ENCODE measurements around the gene ARPC2. TPM values are rescaled to one million over a fixed set of nuclear protein-coding genes. Genes with fewer than 3 reads are reported as not detected.
A peak's percentile ranks its signal among the peaks of the same experiment; 100 is the strongest.

ARPC2 gene
- total RNA-seq, 1 donor from 2014 or later = 424 TPM

DNA sequence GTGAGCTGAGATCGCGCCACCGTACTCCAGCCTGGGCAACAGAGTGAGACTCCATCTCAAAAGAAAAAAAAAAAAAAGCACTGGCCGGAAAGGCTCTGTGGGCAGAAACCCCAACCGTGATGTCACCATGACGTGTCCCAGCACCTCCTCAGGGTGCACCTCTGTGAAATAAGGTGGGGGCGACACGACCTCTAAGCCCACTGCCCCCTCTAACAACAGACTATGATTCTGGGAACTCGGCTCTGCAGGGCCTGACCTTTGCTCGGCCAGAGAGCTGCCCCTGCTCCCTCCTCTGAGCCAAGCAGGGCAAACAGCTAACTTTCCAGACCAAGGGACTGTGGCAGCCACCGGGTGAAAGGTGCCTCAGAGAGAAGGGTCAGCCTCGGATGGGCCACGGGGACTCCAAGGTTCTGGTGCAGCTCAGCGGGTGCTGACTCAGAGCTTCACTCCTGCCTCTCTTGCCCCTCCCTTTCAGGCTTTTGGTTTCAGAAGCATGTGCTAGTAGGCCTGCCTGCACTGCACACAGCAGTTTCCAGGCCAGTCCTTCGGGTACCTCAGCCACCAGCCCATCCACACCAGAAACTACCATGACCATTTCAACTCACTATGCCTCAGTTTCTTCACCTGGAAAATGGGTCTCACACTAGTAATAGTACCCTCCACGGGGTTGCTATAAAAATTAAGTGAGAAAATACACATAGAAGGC, 67.3 kb downstream of the ARPC2 start:
- H3K27ac Mint-ChIP-seq (ENCODE audit: unreplicated experiment) = peak overlapping the region; percentile 54
- DNase-seq (ENCODE audit: low spot score) = no peak
- peaks cover 13% of the 10 kb centered on the region for H3K36me3 Mint-ChIP-seq (ENCODE audit: low read depth)
- no peak overlapping the region for H3K4me3 Mint-ChIP-seq (ENCODE audit: unreplicated experiment)
- TF ChIP-seq, protein P1, sequence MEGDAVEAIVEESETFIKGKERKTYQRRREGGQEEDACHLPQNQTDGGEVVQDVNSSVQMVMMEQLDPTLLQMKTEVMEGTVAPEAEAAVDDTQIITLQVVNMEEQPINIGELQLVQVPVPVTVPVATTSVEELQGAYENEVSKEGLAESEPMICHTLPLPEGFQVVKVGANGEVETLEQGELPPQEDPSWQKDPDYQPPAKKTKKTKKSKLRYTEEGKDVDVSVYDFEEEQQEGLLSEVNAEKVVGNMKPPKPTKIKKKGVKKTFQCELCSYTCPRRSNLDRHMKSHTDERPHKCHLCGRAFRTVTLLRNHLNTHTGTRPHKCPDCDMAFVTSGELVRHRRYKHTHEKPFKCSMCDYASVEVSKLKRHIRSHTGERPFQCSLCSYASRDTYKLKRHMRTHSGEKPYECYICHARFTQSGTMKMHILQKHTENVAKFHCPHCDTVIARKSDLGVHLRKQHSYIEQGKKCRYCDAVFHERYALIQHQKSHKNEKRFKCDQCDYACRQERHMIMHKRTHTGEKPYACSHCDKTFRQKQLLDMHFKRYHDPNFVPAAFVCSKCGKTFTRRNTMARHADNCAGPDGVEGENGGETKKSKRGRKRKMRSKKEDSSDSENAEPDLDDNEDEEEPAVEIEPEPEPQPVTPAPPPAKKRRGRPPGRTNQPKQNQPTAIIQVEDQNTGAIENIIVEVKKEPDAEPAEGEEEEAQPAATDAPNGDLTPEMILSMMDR (IDR thresholded peaks at IDR 0.05) = no peak
- no peaks in the 10 kb centered on the region for H3K9me3 Mint-ChIP-seq (ENCODE audit: low read depth)
- peaks cover 67% of the 10 kb centered on the region for H3K4me1 Mint-ChIP-seq (ENCODE audit: low read depth)
- no peaks in the 10 kb centered on the region for H3K27me3 Mint-ChIP-seq (ENCODE audit: low read depth)

DNA sequence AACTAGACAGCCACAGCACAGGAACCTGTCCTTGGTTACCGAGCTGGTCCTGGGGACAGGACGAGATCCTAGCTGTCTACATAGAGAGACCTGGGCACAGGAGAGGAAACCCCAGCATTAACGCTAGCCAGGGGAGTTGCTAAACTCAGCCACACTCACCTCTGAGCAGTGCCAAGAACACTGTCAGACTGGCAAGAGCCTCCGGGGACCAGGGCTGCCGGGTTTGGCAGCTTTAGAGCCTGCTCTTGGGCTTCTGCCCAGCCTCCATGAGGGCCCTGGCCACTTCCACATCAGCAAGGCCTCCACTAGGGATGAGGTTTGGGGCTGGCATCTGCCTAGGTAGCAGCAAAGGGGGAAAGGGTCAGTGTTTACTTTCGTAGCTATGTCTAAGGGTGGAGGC, 68.6 kb downstream of the ARPC2 start:
- peak overlapping the region; percentile 75 for H3K4me3 Mint-ChIP-seq (ENCODE audit: unreplicated experiment)
- no peaks in the 10 kb centered on the region for H3K27me3 Mint-ChIP-seq (ENCODE audit: low read depth)
- TF ChIP-seq, protein P1 (IDR thresholded peaks at IDR 0.05) = no peak
- H3K36me3 Mint-ChIP-seq (ENCODE audit: low read depth) = peaks cover 4% of the 10 kb centered on the region
- DNase-seq (ENCODE audit: low spot score) = no peak
- peak overlapping the region; percentile 98 for H3K27ac Mint-ChIP-seq (ENCODE audit: unreplicated experiment)
- H3K4me1 Mint-ChIP-seq (ENCODE audit: low read depth) = peaks cover 79% of the 10 kb centered on the region
- H3K9me3 Mint-ChIP-seq (ENCODE audit: low read depth) = no peaks in the 10 kb centered on the region

DNA sequence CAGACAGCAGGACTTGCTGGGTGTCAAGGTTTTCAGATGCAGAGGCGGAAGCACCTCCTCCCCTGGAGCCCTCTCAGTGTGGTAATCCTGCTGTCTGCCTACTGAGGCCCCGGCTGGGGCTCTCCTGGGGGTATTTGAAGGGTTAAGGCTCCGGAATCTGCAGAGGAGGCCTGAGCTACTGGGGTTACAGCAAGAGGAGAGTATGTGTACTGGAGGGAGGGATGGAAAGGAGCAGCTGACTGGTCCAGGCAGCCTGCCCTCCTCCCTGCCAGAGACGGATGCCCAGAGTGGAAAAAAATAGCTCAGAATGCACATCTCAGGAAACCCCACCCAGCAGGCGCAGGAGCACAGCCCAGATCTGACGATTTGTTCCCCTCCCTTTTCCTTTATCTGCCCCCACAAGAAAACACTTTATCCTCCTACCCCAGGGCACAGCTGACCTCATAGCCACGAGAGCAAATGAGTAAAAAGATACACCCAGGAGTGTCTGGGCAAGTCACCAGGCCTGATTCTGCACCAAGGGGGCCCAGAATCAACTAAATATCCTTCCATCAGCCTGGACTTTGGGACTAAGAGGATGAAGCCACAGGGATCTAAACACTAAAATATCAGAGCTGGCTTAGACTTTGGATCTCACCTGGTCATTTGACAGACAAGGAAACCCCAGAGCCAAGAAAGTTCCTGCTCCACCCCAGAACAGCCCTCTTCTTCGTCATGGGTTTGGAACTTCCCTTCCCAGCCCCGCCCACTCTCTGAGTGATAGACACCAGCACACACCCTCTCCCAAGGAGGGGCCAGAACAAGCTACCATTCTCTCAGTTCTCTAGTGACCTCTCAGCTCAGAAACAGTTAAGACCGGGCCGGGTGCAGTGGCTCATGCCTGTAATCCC, 69.8 kb downstream of the ARPC2 start:
- no peak for DNase-seq (ENCODE audit: low spot score)
- Mint-ChIP-seq H3K36me3 (ENCODE audit: low read depth) (peaks cover 2% of the 10 kb centered on the region), H3K9me3 (ENCODE audit: low read depth) (no peaks in the 10 kb centered on the region), H3K4me3 (ENCODE audit: unreplicated experiment) (peak overlapping the region; percentile 75), H3K27ac (ENCODE audit: unreplicated experiment) (peak overlapping the region; percentile 98), H3K27me3 (ENCODE audit: low read depth) (no peaks in the 10 kb centered on the region), H3K4me1 (ENCODE audit: low read depth) (peaks cover 88% of the 10 kb centered on the region)
- TF ChIP-seq, protein P1 (IDR thresholded peaks at IDR 0.05) = no peak

DNA sequence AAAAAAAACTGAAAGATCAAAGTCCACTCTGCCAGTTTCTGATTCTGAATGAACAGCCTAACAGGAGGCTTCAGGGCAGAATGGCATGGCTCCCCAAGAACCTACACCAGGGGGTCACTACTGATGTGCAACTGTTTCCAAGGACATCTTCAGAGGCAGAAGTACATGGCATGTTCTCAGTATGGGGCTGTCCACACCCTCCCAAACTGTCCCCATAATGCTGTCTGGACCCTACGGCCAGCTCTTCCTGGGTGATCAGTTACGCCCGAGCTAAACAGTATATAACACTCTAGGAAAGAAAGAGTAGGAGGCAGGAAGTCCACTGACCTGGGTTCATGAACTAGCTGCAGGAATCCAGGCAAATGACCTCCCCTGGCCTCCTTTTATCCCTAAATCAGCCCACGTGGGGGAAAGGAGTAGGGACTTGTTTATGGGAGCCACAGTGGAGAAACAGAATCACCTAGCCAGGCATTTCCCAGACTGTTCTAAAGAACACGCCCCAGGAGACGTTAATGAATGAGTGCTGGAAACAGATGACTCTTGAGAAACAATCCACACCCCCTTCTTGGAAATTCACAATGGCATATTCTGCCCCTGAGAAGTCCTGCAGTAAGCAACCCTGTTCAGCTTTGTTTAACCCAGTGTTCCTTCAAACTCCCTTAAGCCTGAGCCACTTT, 72.8 kb downstream of the ARPC2 start:
- TF ChIP-seq, protein P1 (IDR thresholded peaks at IDR 0.05) = no peak
- H3K4me1 Mint-ChIP-seq (ENCODE audit: low read depth) = peaks cover 72% of the 10 kb centered on the region
- DNase-seq (ENCODE audit: low spot score) = no peak
- no peaks in the 10 kb centered on the region for H3K9me3 Mint-ChIP-seq (ENCODE audit: low read depth)
- no peaks in the 10 kb centered on the region for H3K27me3 Mint-ChIP-seq (ENCODE audit: low read depth)
- peak overlapping the region; percentile 90 for H3K27ac Mint-ChIP-seq (ENCODE audit: unreplicated experiment)
- peak overlapping the region; percentile 87 for H3K4me3 Mint-ChIP-seq (ENCODE audit: unreplicated experiment)
- peaks cover 2% of the 10 kb centered on the region for H3K36me3 Mint-ChIP-seq (ENCODE audit: low read depth)
